ENCODE results near the gene PSORS1C1. TPM values are rescaled to one million over a fixed set of nuclear protein-coding genes. Genes with fewer than 3 reads are reported as not detected.

Gene PSORS1C1
- total RNA-seq, 2 experiments from 2014 or later, result not detected

DNA sequence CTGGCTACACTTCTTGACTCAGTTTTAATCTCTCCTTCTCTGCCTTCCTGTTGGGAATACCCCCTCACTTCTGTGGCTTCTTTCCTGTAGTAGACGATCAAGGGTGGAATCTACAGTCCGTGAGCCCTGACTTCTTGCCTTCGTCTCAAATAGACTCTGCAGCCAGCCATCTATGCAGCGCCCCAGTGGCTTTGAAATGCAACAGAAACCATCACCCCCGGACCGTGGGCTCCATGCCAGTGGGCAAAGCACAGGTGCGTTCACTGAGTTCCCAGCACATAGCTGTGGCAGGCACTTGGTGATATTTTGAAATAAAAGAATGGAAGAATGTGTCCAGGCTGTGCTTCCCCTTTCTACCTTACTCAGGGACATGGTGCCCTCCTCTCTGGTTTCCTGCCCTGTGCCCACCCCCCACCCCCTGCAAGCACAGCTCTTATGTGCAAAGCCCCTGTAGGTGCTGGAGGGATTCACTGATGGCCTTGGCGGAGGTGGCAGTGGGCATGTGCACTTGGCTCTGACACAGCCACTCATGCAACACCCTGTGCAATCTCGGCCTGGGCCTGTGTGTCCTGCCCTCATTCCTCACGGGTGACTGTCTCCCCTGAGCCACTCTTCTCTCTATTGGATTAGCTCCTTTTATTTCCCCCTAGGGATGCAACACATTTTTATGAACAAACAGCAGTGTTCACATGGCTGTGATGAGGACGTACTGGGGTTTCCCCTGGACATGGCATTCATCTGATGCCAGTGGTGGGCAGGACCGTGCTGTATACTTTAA, 11.2 kb downstream of the PSORS1C1 start:
- Mint-ChIP-seq H3K4me1 (ENCODE audit: low read depth) (peaks cover 6% of the 10 kb centered on the region), H3K4me3 (no peak overlapping the region), H3K27ac (no peak overlapping the region), H3K36me3 (ENCODE audit: low read depth) (no peaks in the 10 kb centered on the region), H3K9me3 (no peaks in the 10 kb centered on the region), H3K27me3 (peaks cover 6% of the 10 kb centered on the region)
- no peaks in the 10 kb centered on the region for H3K36me3 ChIP-seq (ENCODE audit: insufficient read depth, low read length)
- POLR2A ChIA-PET, result interaction anchor here (1.0 kb wide), 1 partner anchor 31 kb away, joined by 3 read pairs; no protein-coding TSS in a partner anchor
- no peak for DNase-seq
- no peak for ATAC-seq (ENCODE audit: poor library complexity)
- H3K27ac ChIP-seq (ENCODE audit: low read depth in 1 of 2, low read length in 2 of 2), result no peak overlapping the region
- CTCF ChIA-PET, result no interaction called here
- intact Hi-C loops (cut with DNase I, micrococcal nuclease), result loop anchor here in 1 of 2 experiments (5.0 kb wide), 1 partner anchor 208 kb away; no protein-coding TSS in a partner anchor
- TF ChIP-seq, protein P1, sequence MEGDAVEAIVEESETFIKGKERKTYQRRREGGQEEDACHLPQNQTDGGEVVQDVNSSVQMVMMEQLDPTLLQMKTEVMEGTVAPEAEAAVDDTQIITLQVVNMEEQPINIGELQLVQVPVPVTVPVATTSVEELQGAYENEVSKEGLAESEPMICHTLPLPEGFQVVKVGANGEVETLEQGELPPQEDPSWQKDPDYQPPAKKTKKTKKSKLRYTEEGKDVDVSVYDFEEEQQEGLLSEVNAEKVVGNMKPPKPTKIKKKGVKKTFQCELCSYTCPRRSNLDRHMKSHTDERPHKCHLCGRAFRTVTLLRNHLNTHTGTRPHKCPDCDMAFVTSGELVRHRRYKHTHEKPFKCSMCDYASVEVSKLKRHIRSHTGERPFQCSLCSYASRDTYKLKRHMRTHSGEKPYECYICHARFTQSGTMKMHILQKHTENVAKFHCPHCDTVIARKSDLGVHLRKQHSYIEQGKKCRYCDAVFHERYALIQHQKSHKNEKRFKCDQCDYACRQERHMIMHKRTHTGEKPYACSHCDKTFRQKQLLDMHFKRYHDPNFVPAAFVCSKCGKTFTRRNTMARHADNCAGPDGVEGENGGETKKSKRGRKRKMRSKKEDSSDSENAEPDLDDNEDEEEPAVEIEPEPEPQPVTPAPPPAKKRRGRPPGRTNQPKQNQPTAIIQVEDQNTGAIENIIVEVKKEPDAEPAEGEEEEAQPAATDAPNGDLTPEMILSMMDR (IDR thresholded peaks at IDR 0.05), result no peak
- H3K9me3 ChIP-seq (ENCODE audit: control insufficient read depth in 1 of 2, insufficient read depth in 1 of 2, low read length in 2 of 2), result no peaks in the 10 kb centered on the region
- H3K4me3 ChIP-seq (ENCODE audit: low read length), result no peak overlapping the region
- peaks cover 8% of the 10 kb centered on the region for H3K4me1 ChIP-seq (ENCODE audit: insufficient read depth, low read length)
- no peaks in the 10 kb centered on the region for H3K27me3 ChIP-seq (ENCODE audit: control insufficient read depth in 1 of 2, insufficient read depth in 2 of 2, low read length in 2 of 2)

DNA sequence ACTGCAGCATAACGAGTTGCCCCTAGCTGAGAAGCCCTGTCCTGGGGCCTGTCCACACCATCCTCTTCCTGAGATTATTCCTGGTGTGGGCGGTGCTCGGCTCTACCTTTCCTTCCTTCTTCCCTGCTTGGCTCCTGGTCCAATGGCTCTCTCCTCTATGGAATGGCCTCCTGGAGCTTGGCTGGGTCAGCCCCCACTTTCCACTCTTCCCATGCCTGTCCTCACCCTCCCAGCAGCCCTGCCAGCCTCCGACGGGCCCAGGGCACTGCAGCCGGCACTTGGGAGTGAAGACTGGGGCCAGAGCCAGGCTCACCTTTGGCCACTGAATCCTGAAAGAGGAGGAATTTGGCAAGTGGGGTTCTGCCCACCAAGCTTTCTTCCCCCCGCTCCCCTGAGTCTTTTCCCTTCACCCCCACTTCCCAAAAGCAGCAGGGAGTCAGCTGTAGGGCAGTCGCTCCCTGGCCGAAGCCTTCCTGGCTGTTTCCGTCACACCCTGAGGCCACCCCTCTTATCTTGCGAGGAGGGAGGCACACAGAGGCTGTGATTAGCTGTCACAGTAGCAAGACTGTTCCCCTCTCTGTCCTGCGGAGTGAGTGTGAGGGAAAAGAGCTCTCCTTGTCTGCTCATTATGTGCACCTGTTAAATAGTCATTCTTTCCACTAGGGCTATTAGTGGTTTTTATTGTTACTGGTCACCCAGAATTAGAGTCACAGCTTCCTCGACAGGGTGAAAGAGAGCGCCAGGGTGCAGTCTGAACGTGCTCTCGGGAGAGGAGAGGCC, 12.0 kb downstream of the PSORS1C1 start:
- Histone ChIP-seq H3K27ac (ENCODE audit: low read depth in 1 of 2, low read length in 2 of 2) (no peak overlapping the region), H3K36me3 (ENCODE audit: insufficient read depth, low read length) (no peaks in the 10 kb centered on the region), H3K27me3 (ENCODE audit: control insufficient read depth in 1 of 2, insufficient read depth in 2 of 2, low read length in 2 of 2) (no peaks in the 10 kb centered on the region), H3K9me3 (ENCODE audit: control insufficient read depth in 1 of 2, insufficient read depth in 1 of 2, low read length in 2 of 2) (no peaks in the 10 kb centered on the region), H3K4me1 (ENCODE audit: insufficient read depth, low read length) (peaks cover 8% of the 10 kb centered on the region), H3K4me3 (ENCODE audit: low read length) (no peak overlapping the region)
- intact Hi-C loops (cut with DNase I, micrococcal nuclease), result loop anchor here in 1 of 2 experiments (5.0 kb wide), 1 partner anchor 209 kb away; no protein-coding TSS in a partner anchor
- no peak overlapping the region for H3K27ac Mint-ChIP-seq
- H3K27me3 Mint-ChIP-seq, result peaks cover 6% of the 10 kb centered on the region
- ATAC-seq (ENCODE audit: poor library complexity), result no peak
- H3K4me1 Mint-ChIP-seq (ENCODE audit: low read depth), result peaks cover 6% of the 10 kb centered on the region
- no peak for DNase-seq
- H3K36me3 Mint-ChIP-seq (ENCODE audit: low read depth), result no peaks in the 10 kb centered on the region
- POLR2A ChIA-PET, result interaction anchor here (0.6 kb wide), 1 partner anchor 491 kb away, joined by 8 read pairs; no protein-coding TSS in a partner anchor
- no peaks in the 10 kb centered on the region for H3K9me3 Mint-ChIP-seq
- no peak overlapping the region for H3K4me3 Mint-ChIP-seq
- TF ChIP-seq, protein P1 (IDR thresholded peaks at IDR 0.05), result no peak
- CTCF ChIA-PET, result interaction anchor here (1.1 kb wide), 1 partner anchor 66 kb away, joined by 3 read pairs; no protein-coding TSS in a partner anchor

DNA sequence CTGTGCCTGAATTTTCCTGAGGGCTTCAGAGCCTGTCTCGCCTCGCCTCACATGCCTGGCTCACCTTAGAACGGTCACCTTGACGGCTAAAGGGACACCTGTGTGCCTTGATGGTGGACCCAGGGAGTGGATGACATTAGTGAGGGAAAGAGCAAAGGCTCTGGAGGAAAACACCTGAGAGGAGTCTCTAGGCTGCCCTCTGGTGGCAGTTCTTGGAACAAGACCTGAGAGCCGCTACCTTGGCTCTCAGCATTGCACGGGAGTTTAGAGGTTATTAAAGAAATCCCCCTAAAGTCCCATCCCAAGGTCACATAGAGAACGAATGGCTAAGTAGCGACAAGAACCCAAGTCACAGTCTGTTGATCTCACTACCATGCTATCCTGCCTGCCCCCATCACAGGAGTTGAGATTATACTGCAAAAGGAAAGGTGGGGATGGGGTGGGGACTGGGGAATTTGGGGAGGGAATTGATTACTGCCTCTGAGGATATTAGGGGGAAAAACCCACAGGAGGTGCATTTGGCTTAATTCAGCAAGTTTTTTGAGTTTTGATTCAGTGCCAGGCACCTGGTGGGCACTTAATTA, 13.6 kb downstream of the PSORS1C1 start:
- H3K4me3 ChIP-seq (ENCODE audit: low read length), result no peak overlapping the region
- DNase-seq, result peak; percentile 58 to 86 (median 73)
- intact Hi-C loops (cut with DNase I, micrococcal nuclease), result loop anchor here in 1 of 2 experiments (5.0 kb wide), 1 partner anchor 211 kb away; no protein-coding TSS in a partner anchor

More for the DNA sequence above, 13.6 kb downstream of the PSORS1C1 start:
- Mint-ChIP-seq H3K4me1 (ENCODE audit: low read depth) (peaks cover 6% of the 10 kb centered on the region), H3K9me3 (no peaks in the 10 kb centered on the region), H3K36me3 (ENCODE audit: low read depth) (no peaks in the 10 kb centered on the region), H3K27me3 (peaks cover 6% of the 10 kb centered on the region), H3K4me3 (no peak overlapping the region), H3K27ac (no peak overlapping the region)
- H3K36me3 ChIP-seq (ENCODE audit: insufficient read depth, low read length), result no peaks in the 10 kb centered on the region
- H3K9me3 ChIP-seq (ENCODE audit: control insufficient read depth in 1 of 2, insufficient read depth in 1 of 2, low read length in 2 of 2), result no peaks in the 10 kb centered on the region
- TF ChIP-seq, protein P1 (IDR thresholded peaks at IDR 0.05), result peak; percentile 92
- ChIA-PET CTCF (interaction anchor here (1.0 to 1.2 kb wide), 3 partner anchors 64 to 646 kb away, joined by 3 read pairs; no protein-coding TSS in a partner anchor), POLR2A (interaction anchor here (0.8 kb wide), 1 partner anchor 48 kb away, joined by 3 read pairs; no protein-coding TSS in a partner anchor)
- H3K27me3 ChIP-seq (ENCODE audit: control insufficient read depth in 1 of 2, insufficient read depth in 2 of 2, low read length in 2 of 2), result no peaks in the 10 kb centered on the region
- H3K27ac ChIP-seq (ENCODE audit: low read depth in 1 of 2, low read length in 2 of 2), result no peak overlapping the region
- ATAC-seq (ENCODE audit: poor library complexity), result peak; percentile 95
- peaks cover 8% of the 10 kb centered on the region for H3K4me1 ChIP-seq (ENCODE audit: insufficient read depth, low read length)
